ENCODE measurements around the gene MICU2.

The MICU2 gene

DNA sequence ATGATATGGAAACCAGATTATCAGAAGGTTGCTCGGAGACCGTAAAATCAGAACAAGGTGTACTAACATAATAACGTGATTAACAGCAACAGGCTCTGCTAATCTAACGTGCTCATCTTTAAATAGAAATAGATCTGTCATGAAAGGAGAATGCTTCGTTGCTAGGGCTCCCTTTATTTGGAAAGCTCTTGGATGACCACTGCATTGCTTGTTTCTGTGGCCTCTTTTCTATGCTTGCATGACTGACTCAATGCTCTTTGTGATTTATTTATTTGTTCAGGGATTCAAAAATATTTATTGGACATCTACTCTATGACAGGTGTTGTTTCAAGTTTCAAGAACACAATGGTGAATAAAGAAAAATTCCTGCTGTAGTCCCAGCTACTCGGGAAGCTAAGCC, 122.6 kb downstream of the MICU2 start:
- no peak for DNase-seq

GRCh38 chr13:21478881-21479808, 124.8 kb downstream of the MICU2 start:
- DNase-seq, result peak; percentile 9

DNA sequence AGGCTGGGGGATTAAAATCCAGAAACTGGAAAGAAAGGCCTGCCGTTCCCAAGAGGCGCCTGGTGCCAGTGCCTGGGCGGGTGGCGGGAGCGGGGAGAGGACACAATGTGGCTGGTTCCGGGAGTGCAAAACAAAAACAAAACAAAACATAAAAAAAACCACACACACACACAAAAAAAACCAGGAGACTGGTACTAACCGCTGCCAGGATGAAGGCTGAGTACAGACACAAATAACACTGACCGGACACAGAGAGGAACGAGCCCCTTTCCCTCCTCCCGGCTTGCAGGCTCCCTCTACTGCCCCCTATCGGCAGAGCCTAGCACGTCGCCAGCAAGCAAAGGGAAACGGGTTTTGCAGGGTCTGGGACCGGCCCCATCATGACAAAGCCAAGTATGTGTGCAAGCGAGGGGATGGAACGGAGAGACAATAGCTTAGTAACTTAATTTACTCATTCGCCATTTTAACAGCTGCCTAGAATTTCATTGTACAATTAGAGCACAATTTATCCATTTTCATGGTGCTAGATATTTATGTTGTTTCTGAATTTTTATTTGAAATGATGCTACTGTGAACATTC, 127.0 kb downstream of the MICU2 start:
- peak; percentile 2 for DNase-seq

DNA sequence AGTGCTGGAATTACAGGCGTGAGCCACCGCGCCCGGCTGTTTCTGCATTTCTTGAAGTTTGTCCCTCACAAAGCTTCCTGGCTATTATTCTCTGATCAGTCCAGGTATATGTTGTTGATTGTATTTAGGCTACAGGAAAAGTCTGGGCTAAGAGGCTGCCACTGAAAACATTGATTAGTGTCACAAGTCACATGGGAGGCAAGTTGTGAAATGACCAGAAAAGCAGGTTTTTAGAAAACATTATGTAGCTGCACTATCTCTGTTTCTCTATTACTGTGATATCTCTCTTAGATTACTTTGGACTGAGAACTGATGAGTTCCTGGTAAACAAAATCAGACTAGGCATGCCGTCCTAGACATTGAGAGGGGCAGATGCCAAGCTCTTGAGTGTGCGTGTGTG, 128.9 kb downstream of the MICU2 start:
- DNase-seq, result no peak

GRCh38 chr13:21470785-21471184, 133.2 kb downstream of the MICU2 start:
- DNase-seq, result no peak

- DNase-seq, result no peak
Measured at GRCh38 chr13:21466527-21466926, 137.4 kb downstream of the MICU2 start.

DNA sequence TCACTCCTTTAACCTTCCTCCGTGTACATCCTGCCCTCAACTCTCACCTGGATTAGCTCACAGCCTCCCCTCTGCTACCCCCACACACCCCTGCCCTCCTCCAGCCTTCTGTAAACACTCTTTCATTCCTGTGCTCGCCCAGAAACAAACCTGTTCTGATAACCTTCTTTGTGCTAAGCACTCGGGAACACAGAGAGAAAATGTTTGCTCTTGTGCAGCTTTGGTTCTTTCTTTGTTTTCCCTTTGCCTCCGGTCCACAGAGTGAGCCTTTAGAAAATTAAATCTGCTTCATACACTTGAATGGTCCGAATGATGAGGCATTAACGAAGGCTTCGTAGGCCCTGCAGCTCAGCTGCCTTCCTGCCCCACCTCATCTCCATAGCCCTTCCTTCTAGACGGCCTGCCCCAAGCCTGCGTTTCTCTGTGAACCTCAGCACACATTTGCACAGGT, 138.2 kb downstream of the MICU2 start:
- DNase-seq, result no peak

DNA sequence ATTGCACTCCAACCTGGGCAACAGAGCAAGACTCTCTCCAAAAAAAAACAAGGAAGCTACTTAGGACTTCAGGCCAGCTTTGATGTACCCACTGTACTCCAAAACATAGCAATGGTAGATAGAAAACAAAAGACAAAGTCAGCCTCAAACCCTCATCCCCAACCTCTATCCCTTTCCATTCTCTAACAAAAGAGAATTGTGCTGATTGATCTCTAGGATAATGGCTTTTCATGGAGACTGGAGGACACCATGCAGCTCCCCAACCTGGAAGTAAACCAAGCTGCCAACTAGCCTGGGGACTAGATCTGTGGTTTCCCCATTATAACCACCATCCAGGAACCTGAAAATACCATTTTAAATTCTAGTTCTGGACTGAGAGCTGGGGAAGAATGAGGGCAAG, 140.5 kb downstream of the MICU2 start:
- DNase-seq, result no peak

- DNase-seq, result no peak
Measured at GRCh38 chr13:21461131-21461530, 142.8 kb downstream of the MICU2 start.

DNA sequence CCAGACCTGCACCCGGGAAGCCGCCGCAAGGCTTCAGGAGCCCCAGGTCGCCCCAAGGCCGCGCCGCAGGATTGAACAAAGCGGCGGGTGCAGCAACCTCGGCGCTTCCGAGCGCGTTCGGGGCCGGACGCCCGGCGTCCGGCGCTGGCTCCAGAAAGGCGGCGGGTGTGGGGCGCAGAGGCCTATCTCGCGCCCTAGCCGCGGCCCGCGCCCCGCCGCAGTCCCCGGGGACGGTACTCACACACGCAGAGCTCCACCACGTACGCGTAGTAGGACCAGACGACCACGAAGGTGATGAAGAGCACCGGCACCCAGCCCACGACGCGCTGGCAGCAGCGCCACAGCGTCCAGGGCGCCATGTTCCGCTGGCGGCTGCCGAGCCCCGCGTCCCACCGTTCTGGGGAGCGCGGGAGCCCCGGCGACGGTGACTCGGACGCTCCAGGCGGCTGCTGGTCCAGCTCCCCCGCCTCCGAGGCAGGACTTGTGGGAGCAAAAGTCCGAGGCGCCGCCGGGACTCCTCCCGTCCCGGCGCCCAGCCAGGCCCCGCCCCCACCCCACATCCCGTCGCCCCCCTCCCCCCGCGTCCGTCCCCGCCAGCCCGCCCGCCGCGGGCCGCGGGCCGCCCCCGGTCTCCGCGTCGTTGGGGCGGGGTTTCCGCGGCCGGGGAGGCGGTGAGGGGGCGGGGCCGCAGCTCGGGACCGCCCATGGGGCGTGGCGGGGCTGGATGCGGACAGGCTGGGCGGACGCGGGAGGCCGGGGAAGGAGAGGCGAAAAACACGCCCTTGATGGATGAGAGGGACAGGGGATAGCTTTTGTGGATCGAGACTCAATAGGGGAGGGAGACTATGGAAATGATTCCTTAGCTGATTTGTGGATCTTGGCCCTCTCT, 144.9 kb downstream of the MICU2 start, which contains the start of gene ZDHHC20:
Gene ZDHHC20, minus strand, starts transcription at position 491 of the 889 bp plus-strand sequence. Its CDS starts 132 bp downstream, at position 359.
- peak; percentile 38 for DNase-seq

- no peak for DNase-seq
Measured at GRCh38 chr13:21458451-21458812, 145.5 kb downstream of the MICU2 start.

- DNase-seq, result no peak
Measured at GRCh38 chr13:21453387-21454081, 150.4 kb downstream of the MICU2 start.

DNA sequence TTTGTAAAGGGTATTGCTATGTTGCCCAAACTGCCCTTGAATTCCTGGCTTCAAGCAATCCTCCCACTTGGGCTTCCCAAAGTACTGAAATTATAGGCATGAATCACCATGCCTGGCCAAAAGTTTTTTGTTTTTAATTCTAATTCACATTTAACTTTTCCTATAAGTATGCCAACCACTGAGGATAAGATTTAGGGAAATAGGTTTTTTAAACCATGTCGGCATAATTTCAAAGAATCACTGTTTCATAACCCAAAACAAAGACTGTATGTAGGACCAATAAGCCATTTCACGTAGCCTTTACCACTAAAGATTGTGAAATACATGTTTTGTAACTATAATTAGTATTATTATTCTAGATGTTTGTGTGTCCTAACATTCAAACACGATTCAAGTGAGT, 153.0 kb downstream of the MICU2 start:
- DNase-seq, result no peak

DNA sequence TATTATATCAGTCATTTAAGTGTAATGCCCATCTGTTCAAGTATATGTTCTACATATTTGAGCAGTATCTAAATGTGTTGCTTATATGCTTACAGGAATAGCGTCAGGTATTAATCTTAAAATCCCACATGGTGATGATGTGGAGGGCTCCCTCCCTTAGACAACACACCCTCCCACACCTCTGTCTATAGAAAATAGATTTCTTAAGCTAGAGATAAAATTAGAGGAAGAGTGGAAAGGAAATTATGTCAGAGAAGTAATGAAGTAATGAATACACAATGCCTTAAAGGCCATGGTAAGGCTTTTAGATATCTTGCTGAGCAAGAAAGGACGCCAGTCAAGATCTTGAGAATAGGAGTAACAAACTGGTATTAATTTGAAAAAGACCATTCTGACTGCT, 157.3 kb downstream of the MICU2 start:
- no peak for DNase-seq

- no peak for DNase-seq
Measured at GRCh38 chr13:21445759-21446158, 158.2 kb downstream of the MICU2 start.

DNA sequence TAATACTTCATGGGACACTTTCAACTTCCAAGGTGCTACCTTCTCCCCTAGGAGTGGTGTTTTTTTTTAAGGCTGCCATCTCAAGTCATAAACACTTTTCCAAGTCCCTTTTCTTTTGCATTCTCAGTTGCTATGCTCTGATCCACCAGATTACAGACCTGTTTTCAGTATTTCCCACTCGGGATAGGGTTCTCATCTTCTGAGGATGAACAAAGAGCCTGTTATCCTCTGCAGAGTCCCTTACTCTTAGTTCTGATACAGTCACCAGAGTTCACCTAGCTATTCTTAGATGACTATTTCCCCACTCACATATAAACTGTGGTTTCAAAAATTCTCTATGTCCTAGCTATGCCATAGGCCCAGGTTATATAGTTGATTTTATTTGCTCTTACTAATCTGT, 160.8 kb downstream of the MICU2 start:
- DNase-seq, result no peak
